ENCODE data around the gene ACLY.

- TF ChIP-seq, protein P1, sequence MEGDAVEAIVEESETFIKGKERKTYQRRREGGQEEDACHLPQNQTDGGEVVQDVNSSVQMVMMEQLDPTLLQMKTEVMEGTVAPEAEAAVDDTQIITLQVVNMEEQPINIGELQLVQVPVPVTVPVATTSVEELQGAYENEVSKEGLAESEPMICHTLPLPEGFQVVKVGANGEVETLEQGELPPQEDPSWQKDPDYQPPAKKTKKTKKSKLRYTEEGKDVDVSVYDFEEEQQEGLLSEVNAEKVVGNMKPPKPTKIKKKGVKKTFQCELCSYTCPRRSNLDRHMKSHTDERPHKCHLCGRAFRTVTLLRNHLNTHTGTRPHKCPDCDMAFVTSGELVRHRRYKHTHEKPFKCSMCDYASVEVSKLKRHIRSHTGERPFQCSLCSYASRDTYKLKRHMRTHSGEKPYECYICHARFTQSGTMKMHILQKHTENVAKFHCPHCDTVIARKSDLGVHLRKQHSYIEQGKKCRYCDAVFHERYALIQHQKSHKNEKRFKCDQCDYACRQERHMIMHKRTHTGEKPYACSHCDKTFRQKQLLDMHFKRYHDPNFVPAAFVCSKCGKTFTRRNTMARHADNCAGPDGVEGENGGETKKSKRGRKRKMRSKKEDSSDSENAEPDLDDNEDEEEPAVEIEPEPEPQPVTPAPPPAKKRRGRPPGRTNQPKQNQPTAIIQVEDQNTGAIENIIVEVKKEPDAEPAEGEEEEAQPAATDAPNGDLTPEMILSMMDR (optimal IDR thresholded peaks at IDR 0.05 in 1 of 3, IDR thresholded peaks at IDR 0.05 in 1 of 3, conservative IDR thresholded peaks at IDR 0.05 in 1 of 3; ENCODE audit: extremely low read depth in 1 of 3, insufficient read depth in 2 of 3, low read length in 3 of 3), result no peak
- no peak for TF ChIP-seq EZH2 (IDR thresholded peaks at IDR 0.05; ENCODE audit: low read length)
Observed at GRCh38 chr17:41864498-41864835, 54.3 kb downstream of the ACLY start.
